Naive thymus-derived CD4-positive, alpha-beta T cell (primary cell): ENCODE results near the gene ANXA8. TPM values are rescaled to one million over a fixed set of nuclear protein-coding genes. Genes with fewer than 3 reads are reported as not detected.

Experiments
- ATAC-seq: fragments of 150-1000 bp; cut with Tn5 transposase; 2 replicates; pipeline ENCODE4 v1.10.0; 2021; ENCODE audit warnings: mild to moderate bottlenecking, moderate library complexity
- CTCF ChIA-PET: fragments of 350-600 bp; sonication (Branson Sonifier 250); formaldehyde crosslinking; loops from one replicate; lab custom pipeline; 2021; ENCODE audit warnings: antibody characterized with exemption; lab: Charles Lee
- POLR2A ChIA-PET: fragments of 350-600 bp; sonication (Branson Sonifier 250); formaldehyde crosslinking; loops from one replicate; lab custom pipeline; 2021; ENCODE audit warnings: antibody characterized with exemption, inconsistent platforms; lab: Charles Lee
- DNase-seq, 9 donors: peaks; one replicate each; pipeline versions ENCODE4 v3.0.0 to v3.0.0-alpha.2; 2020 to 2022; ENCODE audit warnings: mixed read lengths in 1 of 9
- H3K27ac ChIP-seq: one replicate; pipeline ENCODE4 v1.7.0; 2013; ENCODE audit warnings: mild to moderate bottlenecking, low read depth, low read length, moderate library complexity
- H3K27me3 ChIP-seq, 2 donors: one replicate each; pipeline ENCODE4 v1.7.0; 2013; ENCODE audit warnings: low read length in 2 of 2, mild to moderate bottlenecking in 2 of 2, moderate library complexity in 2 of 2; ENCODE audit not compliant: control insufficient read depth in 2 of 2, insufficient read depth in 2 of 2
- H3K36me3 ChIP-seq, 3 experiments: 1 replicate in 2 of 3; 2 replicates in 1 of 3; pipeline ENCODE4 v1.7.0; 2013; ENCODE audit warnings: low read length in 3 of 3, mild to moderate bottlenecking in 3 of 3, moderate library complexity in 1 of 3; ENCODE audit not compliant: insufficient read depth in 3 of 3, control insufficient read depth in 2 of 3
- H3K4me1 ChIP-seq, 2 donors: one replicate each; pipeline ENCODE4 v1.7.0; 2013; ENCODE audit warnings: low read length in 2 of 2, mild to moderate bottlenecking in 2 of 2, moderate library complexity in 1 of 2; ENCODE audit not compliant: control insufficient read depth in 2 of 2, insufficient read depth in 2 of 2
- H3K4me3 ChIP-seq: 2 replicates; pipeline ENCODE4 v1.7.0; 2013; ENCODE audit warnings: mild to moderate bottlenecking, low read length
- H3K9me3 ChIP-seq, 3 experiments: 1 replicate in 2 of 3; 2 replicates in 1 of 3; pipeline ENCODE4 v1.7.0; 2013; ENCODE audit warnings: low read length in 3 of 3; ENCODE audit not compliant: control insufficient read depth in 2 of 3
- H3K27ac Mint-ChIP-seq, 9 donors: one replicate each; pipeline ENCODE4 v1.8.0; 2020 to 2022; ENCODE audit warnings: mixed read lengths in 9 of 9, mild to moderate bottlenecking in 8 of 9, moderate library complexity in 5 of 9, inconsistent platforms in 2 of 9
- H3K27me3 Mint-ChIP-seq, 5 donors: one replicate each; pipeline ENCODE4 v1.8.0; 2021 to 2022; ENCODE audit warnings: mixed read lengths in 5 of 5, mild to moderate bottlenecking in 1 of 5
- H3K36me3 Mint-ChIP-seq, 5 donors: one replicate each; pipeline ENCODE4 v1.8.0; 2020 to 2022; ENCODE audit warnings: mixed read lengths in 5 of 5, mild to moderate bottlenecking in 3 of 5, inconsistent platforms in 1 of 5
- H3K4me1 Mint-ChIP-seq, 7 donors: one replicate each; pipeline ENCODE4 v1.8.0; 2020 to 2022; ENCODE audit warnings: mixed read lengths in 7 of 7, mild to moderate bottlenecking in 3 of 7, inconsistent platforms in 1 of 7
- H3K4me3 Mint-ChIP-seq, 10 donors: one replicate each; pipeline ENCODE4 v1.8.0; 2020 to 2022; ENCODE audit warnings: mild to moderate bottlenecking in 10 of 10, mixed read lengths in 10 of 10, moderate library complexity in 6 of 10, inconsistent platforms in 2 of 10
- H3K9me3 Mint-ChIP-seq, 11 donors: one replicate each; pipeline ENCODE4 v1.8.0; 2020 to 2022; ENCODE audit warnings: mixed read lengths in 11 of 11, mild to moderate bottlenecking in 4 of 11, inconsistent platforms in 1 of 11, moderate library complexity in 1 of 11
- intact Hi-C, 2 donors: fragments of 100-400 bp; cut with micrococcal nuclease; formaldehyde crosslinking; loops; one replicate each; pipeline ENCODE4 v1.15.1; 2023
- polyA plus RNA-seq, 2 donors: library from polyadenylated mRNA; unstranded; fragments of 300-500 nt; fragmentation: Illumina TruSeq; gene quantifications; one replicate each; pipeline ENCODE4 v1.2.3, GENCODE V29; 2021
- total RNA-seq, 6 experiments: library from RNA in 5 of 6; stranded (reverse) in 5 of 6; gene quantifications; 1 replicate in 5 of 6; 2 replicates in 1 of 6; pipeline ENCODE4 v1.2.3 and lab custom pipeline; 2021 to 2026

ANXA8 gene
- total and polyA plus RNA-seq, 7 experiments from 2014 or later: 0.63 TPM; not detected in 6

GRCh38 chr10:47440207-47440606, 43.7 kb downstream of the ANXA8 start:
- no peaks in the 10 kb centered on the region for H3K36me3 ChIP-seq
- DNase-seq (no peak), ATAC-seq (no peak)
- Mint-ChIP-seq H3K4me3 (no peak overlapping the region), H3K4me1 (no peaks in the 10 kb centered on the region), H3K27me3 (peaks cover 17 to 39% (median 35%) of the 10 kb centered on the region in 5 donors), H3K27ac (no peak overlapping the region), H3K36me3 (peaks cover 0 to 8% (median 2%) of the 10 kb centered on the region in 5 donors), H3K9me3 (peaks cover 2 to 42% (median 10%) of the 10 kb centered on the region in 11 donors)
- ChIA-PET POLR2A (no interaction called here), CTCF (no interaction called here)
- H3K9me3 ChIP-seq: peaks cover 0 to 14% (median 0%) of the 10 kb centered on the region in 3 experiments
- intact Hi-C loops: no loop called here
- H3K27me3 ChIP-seq: no peaks in the 10 kb centered on the region
- no peak overlapping the region for H3K4me3 ChIP-seq
- H3K4me1 ChIP-seq: no peaks in the 10 kb centered on the region
- no peak overlapping the region for H3K27ac ChIP-seq

GRCh38 chr10:47438857-47439474, 44.9 kb downstream of the ANXA8 start:
- H3K4me1 ChIP-seq: no peaks in the 10 kb centered on the region
- Mint-ChIP-seq H3K27me3 (peaks cover 22 to 43% (median 41%) of the 10 kb centered on the region in 5 donors), H3K9me3 (peaks cover 0 to 44% (median 12%) of the 10 kb centered on the region in 11 donors), H3K4me1 (no peaks in the 10 kb centered on the region), H3K36me3 (peaks cover 0 to 8% (median 0%) of the 10 kb centered on the region in 5 donors), H3K4me3 (no peak overlapping the region), H3K27ac (no peak overlapping the region)
- peaks cover 0 to 5% (median 0%) of the 10 kb centered on the region in 3 experiments for H3K9me3 ChIP-seq
- H3K36me3 ChIP-seq: no peaks in the 10 kb centered on the region
- intact Hi-C loops: no loop called here
- H3K27ac ChIP-seq: no peak overlapping the region
- DNase-seq (no peak), ATAC-seq (no peak)
- ChIA-PET CTCF (no interaction called here), POLR2A (no interaction called here)
- no peaks in the 10 kb centered on the region for H3K27me3 ChIP-seq
- no peak overlapping the region for H3K4me3 ChIP-seq

GRCh38 chr10:47435081-47435480, 48.8 kb downstream of the ANXA8 start:
- no peak overlapping the region for H3K4me3 ChIP-seq
- DNase-seq: no peak
- Mint-ChIP-seq H3K27ac (no peak overlapping the region), H3K4me1 (no peaks in the 10 kb centered on the region), H3K36me3 (peaks cover 0 to 4% (median 0%) of the 10 kb centered on the region in 5 donors), H3K4me3 (no peak overlapping the region), H3K27me3 (peaks cover 21 to 40% (median 26%) of the 10 kb centered on the region in 5 donors), H3K9me3 (peaks cover 0 to 32% (median 10%) of the 10 kb centered on the region in 11 donors)
- H3K4me1 ChIP-seq: no peaks in the 10 kb centered on the region
- no peaks in the 10 kb centered on the region for H3K36me3 ChIP-seq
- intact Hi-C loops: no loop called here
- no peak for ATAC-seq
- H3K27ac ChIP-seq: no peak overlapping the region
- peaks cover 0 to 5% (median 0%) of the 10 kb centered on the region in 3 experiments for H3K9me3 ChIP-seq
- no peaks in the 10 kb centered on the region for H3K27me3 ChIP-seq
- ChIA-PET POLR2A (no interaction called here), CTCF (no interaction called here)

- intact Hi-C loops: no loop called here
- no peak overlapping the region for H3K27ac ChIP-seq
- ATAC-seq (no peak), DNase-seq (no peak)
- H3K4me3 Mint-ChIP-seq: no peak overlapping the region
- no peaks in the 10 kb centered on the region for H3K4me1 Mint-ChIP-seq
- ChIA-PET POLR2A (no interaction called here), CTCF (no interaction called here)
- no peaks in the 10 kb centered on the region for H3K27me3 ChIP-seq
- H3K27me3 Mint-ChIP-seq: peaks cover 0 to 22% (median 6%) of the 10 kb centered on the region in 5 donors
- no peaks in the 10 kb centered on the region for H3K4me1 ChIP-seq
- no peaks in the 10 kb centered on the region for H3K36me3 ChIP-seq
- peaks cover 0 to 9% (median 0%) of the 10 kb centered on the region in 11 donors for H3K9me3 Mint-ChIP-seq
- no peaks in the 10 kb centered on the region for H3K36me3 Mint-ChIP-seq
- H3K4me3 ChIP-seq: no peak overlapping the region
- H3K9me3 ChIP-seq: no peaks in the 10 kb centered on the region
- H3K27ac Mint-ChIP-seq: no peak overlapping the region
Observed at GRCh38 chr10:47425813-47426419, 58.0 kb downstream of the ANXA8 start.

DNA sequence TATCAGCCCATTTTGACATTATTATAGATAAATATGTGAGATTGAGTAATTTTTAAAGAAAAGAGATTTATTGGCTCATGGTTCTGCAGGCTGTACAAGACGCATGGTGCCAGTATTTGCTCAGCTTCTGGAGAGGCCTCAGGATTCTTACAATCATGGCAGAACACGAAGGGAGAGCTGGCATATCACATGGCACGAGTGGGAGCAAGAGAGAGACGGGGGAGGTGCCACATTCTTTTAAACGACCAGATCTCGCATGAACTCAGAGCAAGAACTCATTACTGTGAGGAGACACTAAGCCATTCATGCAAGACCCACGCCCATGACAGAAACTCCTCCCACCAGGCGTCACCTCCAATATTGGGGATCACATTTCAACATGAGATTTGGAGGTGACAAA, 59.7 kb downstream of the ANXA8 start:
- Histone ChIP-seq H3K27ac (no peak overlapping the region), H3K4me3 (no peak overlapping the region), H3K27me3 (no peaks in the 10 kb centered on the region), H3K4me1 (no peaks in the 10 kb centered on the region), H3K9me3 (no peaks in the 10 kb centered on the region), H3K36me3 (no peaks in the 10 kb centered on the region)
- DNase-seq (no peak), ATAC-seq (no peak)
- ChIA-PET CTCF (no interaction called here), POLR2A (no interaction called here)
- H3K27me3 Mint-ChIP-seq: peaks cover 0 to 11% (median 0%) of the 10 kb centered on the region in 5 donors
- peaks cover 0 to 9% (median 0%) of the 10 kb centered on the region in 11 donors for H3K9me3 Mint-ChIP-seq
- H3K27ac Mint-ChIP-seq: no peak overlapping the region
- no peaks in the 10 kb centered on the region for H3K4me1 Mint-ChIP-seq
- H3K4me3 Mint-ChIP-seq: no peak overlapping the region
- H3K36me3 Mint-ChIP-seq: no peaks in the 10 kb centered on the region
- intact Hi-C loops: no loop called here

GRCh38 chr10:47423476-47423875, 60.4 kb downstream of the ANXA8 start:
- H3K36me3 Mint-ChIP-seq: no peaks in the 10 kb centered on the region
- peaks cover 0 to 5% (median 0%) of the 10 kb centered on the region in 11 donors for H3K9me3 Mint-ChIP-seq
- ChIA-PET POLR2A (no interaction called here), CTCF (no interaction called here)
- H3K9me3 ChIP-seq: no peaks in the 10 kb centered on the region
- no peaks in the 10 kb centered on the region for H3K36me3 ChIP-seq
- H3K4me1 Mint-ChIP-seq: no peaks in the 10 kb centered on the region
- ATAC-seq: no peak
- no peak overlapping the region for H3K4me3 ChIP-seq
- no peak for DNase-seq
- H3K27me3 Mint-ChIP-seq: peaks cover 0 to 7% (median 0%) of the 10 kb centered on the region in 5 donors
- no peaks in the 10 kb centered on the region for H3K4me1 ChIP-seq
- no peaks in the 10 kb centered on the region for H3K27me3 ChIP-seq
- H3K4me3 Mint-ChIP-seq: no peak overlapping the region
- no peak overlapping the region for H3K27ac ChIP-seq
- H3K27ac Mint-ChIP-seq: no peak overlapping the region
- intact Hi-C loops: no loop called here
